Measurements from ENCODE around the gene FEM1B.

The FEM1B gene

DNA sequence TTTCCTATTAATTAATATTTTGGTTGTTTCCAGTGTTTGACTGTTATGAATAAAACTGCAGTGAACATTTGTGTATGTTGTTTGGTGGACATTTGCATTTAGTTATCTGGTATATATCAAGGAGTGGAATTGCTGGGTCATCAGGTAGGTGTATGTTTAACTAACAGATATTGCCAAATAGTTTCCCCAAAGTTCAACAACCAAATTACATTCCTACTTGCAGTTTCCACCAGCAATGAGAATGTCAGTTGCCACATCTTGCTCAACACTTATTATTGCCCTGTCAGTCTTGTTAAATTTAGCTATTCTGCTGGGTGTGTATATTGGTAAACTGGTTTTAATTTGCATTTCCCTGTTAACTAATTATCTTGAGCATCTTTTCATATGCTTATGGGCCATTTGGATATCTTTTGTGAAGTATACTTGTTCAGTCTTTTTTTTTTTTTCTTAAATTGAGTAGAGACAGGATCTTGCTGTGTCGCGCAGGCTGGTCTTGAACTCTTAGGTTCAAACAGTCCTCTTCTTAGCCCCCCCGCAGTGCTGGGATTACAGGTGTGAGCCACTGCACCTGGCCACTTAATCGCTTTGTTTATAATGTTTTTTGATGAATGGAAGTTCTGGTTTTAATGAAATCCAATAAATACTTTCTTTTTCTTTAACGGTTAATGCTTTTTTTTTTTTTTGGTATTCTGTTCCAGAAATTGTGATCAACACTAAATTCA is 7.9 kb downstream of the FEM1B start:
- Histone ChIP-seq H3K36me3 (peaks cover 44 to 89% (median 62%) of the 10 kb centered on the region in 11 experiments), H4K20me1 (peaks cover 78 to 100% (median 99%) of the 10 kb centered on the region in 11 experiments)
- TF ChIP-seq Cebpa-rat (IDR thresholded peaks at IDR 0.05) = no peak

DNA sequence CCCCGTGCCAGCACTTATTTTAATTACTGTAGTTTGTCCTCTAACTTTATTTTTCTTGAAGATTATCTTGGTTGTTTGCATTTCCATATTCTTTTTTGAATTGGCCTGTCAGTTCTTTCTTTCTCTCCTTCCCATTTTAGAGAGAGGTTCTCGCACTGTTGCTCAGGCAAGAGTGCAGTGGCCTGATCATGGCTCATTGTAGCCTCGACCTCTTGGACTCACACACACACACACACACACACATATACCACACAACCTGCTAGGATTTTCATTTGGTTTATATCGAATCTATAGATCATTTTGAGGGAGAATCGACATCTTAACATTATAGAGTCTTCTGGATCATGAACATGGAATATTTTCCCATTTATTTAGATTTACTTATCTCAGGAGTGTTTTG is 8.7 kb downstream of the FEM1B start:
- H3K27me3 ChIP-seq = no peaks in the 10 kb centered on the region
- H3K4me1 ChIP-seq = peaks cover 11 to 87% (median 23%) of the 10 kb centered on the region in 10 experiments
- peak overlapping the region in 3 of 11 experiments; percentile 50 to 75 (median 51); a peak in 4 of 22 replicates for H3K4me2 ChIP-seq
- peaks cover 78 to 100% (median 98%) of the 10 kb centered on the region in 11 experiments for H4K20me1 ChIP-seq
- peaks cover 0 to 20% (median 12%) of the 10 kb centered on the region in 11 experiments; a peak in 19 of 22 replicates for H3K9me3 ChIP-seq (replicated peaks in 1 of 11)
- no peak overlapping the region for H3K27ac ChIP-seq
- H3K9ac ChIP-seq = no peak overlapping the region
- H3K4me3 ChIP-seq = no peak overlapping the region
- peaks cover 51 to 89% (median 70%) of the 10 kb centered on the region in 11 experiments for H3K36me3 ChIP-seq
- no peak for TF ChIP-seq Cebpa-rat (IDR thresholded peaks at IDR 0.05)

More for the DNA sequence above, 7.9 kb downstream of the FEM1B start:
- H3K9ac ChIP-seq = no peak overlapping the region
- peaks cover 19 to 95% (median 31%) of the 10 kb centered on the region in 10 experiments for H3K4me1 ChIP-seq
- peak overlapping the region in 6 of 11 experiments; percentile 4 to 33 (median 26); a peak in 5 of 22 replicates for H3K27ac ChIP-seq
- H3K4me3 ChIP-seq = no peak overlapping the region
- H3K9me3 ChIP-seq (replicated peaks in 1 of 11) = peaks cover 0 to 20% (median 12%) of the 10 kb centered on the region in 11 experiments; a peak in 19 of 22 replicates
- no peaks in the 10 kb centered on the region for H3K27me3 ChIP-seq
- peak overlapping the region in 7 of 11 experiments; percentile 3 to 75 (median 41); a peak in 11 of 22 replicates for H3K4me2 ChIP-seq

DNA sequence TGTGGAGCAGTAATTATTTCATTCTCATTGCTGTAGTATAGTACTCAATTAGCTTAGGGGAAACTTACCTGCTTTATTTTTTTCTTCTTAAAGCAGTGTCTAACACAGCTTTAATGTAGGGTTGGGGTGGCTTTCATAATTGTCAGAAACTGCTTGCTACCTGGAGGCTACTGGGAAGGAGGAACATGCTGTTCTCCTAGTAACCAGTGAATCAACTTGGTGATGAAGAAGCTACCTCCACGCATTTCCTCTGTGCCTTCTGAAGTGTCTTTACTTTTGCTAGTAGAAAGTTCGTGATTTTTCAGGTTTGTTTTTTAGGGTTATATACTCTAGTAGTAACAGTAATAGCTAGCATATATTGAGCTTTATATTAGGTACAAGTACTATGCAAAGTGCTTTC is 11.5 kb downstream of the FEM1B start:
- no peaks in the 10 kb centered on the region for H3K27me3 ChIP-seq
- peaks cover 74 to 100% (median 97%) of the 10 kb centered on the region in 11 experiments for H4K20me1 ChIP-seq
- H3K4me1 ChIP-seq = peaks cover 0 to 82% (median 13%) of the 10 kb centered on the region in 10 experiments; a peak in 13 of 20 replicates
- peaks cover 0 to 12% (median 10%) of the 10 kb centered on the region in 11 experiments; a peak in 19 of 22 replicates for H3K9me3 ChIP-seq (replicated peaks in 1 of 11)
- H3K27ac ChIP-seq = no peak overlapping the region
- no peak overlapping the region for H3K4me3 ChIP-seq
- TF ChIP-seq Cebpa-rat (IDR thresholded peaks at IDR 0.05) = no peak
- peaks cover 66 to 98% (median 85%) of the 10 kb centered on the region in 11 experiments for H3K36me3 ChIP-seq
- peak overlapping the region in 2 of 11 experiments; percentile 25 to 38; a peak in 1 of 22 replicates for H3K4me2 ChIP-seq
- H3K9ac ChIP-seq = 0 out of 22 replicates have a peak overlapping the region, but pooled peaks of 1 of the 11 experiments have one; percentile 15

DNA sequence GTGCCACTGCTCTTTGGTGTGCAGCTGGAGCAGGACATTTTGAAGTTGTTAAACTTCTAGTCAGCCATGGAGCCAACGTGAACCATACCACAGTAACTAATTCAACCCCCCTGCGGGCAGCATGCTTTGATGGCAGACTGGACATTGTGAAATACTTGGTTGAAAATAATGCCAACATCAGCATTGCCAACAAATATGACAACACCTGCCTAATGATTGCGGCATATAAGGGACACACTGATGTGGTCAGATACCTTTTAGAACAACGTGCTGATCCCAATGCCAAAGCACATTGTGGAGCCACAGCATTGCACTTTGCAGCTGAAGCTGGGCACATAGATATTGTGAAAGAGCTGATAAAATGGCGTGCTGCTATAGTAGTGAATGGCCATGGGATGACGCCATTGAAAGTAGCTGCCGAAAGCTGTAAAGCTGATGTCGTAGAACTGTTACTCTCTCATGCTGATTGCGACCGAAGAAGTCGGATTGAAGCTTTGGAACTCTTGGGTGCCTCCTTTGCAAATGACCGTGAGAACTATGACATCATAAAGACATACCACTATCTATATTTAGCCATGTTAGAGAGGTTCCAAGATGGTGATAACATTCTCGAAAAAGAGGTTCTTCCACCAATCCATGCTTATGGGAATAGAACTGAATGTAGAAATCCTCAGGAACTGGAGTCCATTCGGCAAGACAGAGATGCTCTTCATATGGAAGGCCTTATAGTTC is 12.2 kb downstream of the FEM1B start:
- peaks cover 64 to 98% (median 82%) of the 10 kb centered on the region in 11 experiments for H3K36me3 ChIP-seq
- H3K27ac ChIP-seq = no peak overlapping the region
- H3K9me3 ChIP-seq (replicated peaks in 1 of 11) = peaks cover 0 to 5% (median 3%) of the 10 kb centered on the region in 11 experiments; a peak in 19 of 22 replicates
- no peak overlapping the region for H3K4me3 ChIP-seq
- H3K4me1 ChIP-seq = peaks cover 0 to 82% (median 11%) of the 10 kb centered on the region in 10 experiments; a peak in 13 of 20 replicates
- no peak overlapping the region for H3K4me2 ChIP-seq
- H3K9ac ChIP-seq = no peak overlapping the region
- TF ChIP-seq Cebpa-rat (IDR thresholded peaks at IDR 0.05) = peak in 3 of 11 experiments; percentile 21 to 74 (median 25); a peak in 3 of 22 replicates
- H3K27me3 ChIP-seq = no peaks in the 10 kb centered on the region
- H4K20me1 ChIP-seq = peaks cover 71 to 100% (median 99%) of the 10 kb centered on the region in 11 experiments

DNA sequence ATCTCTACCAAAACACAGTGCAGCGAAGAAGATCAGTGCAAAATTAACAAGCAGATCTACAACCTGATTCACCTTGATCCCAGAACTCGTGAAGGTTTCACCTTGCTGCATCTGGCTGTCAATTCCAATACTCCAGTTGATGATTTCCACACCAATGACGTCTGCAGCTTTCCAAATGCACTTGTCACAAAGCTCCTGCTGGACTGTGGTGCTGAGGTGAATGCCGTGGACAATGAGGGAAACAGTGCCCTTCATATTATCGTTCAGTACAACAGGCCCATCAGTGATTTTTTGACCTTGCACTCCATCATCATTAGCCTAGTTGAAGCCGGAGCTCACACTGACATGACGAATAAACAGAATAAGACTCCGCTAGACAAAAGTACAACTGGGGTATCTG is 13.2 kb downstream of the FEM1B start:
- H3K9me3 ChIP-seq (replicated peaks in 1 of 11) = no peaks in the 10 kb centered on the region
- no peak overlapping the region for H3K4me2 ChIP-seq
- H3K27ac ChIP-seq = no peak overlapping the region
- H3K27me3 ChIP-seq = no peaks in the 10 kb centered on the region
- peaks cover 62 to 100% (median 94%) of the 10 kb centered on the region in 11 experiments for H4K20me1 ChIP-seq
- H3K9ac ChIP-seq = no peak overlapping the region
- no peak for TF ChIP-seq Cebpa-rat (IDR thresholded peaks at IDR 0.05)
- H3K4me3 ChIP-seq = no peak overlapping the region
- H3K36me3 ChIP-seq = peaks cover 56 to 95% (median 76%) of the 10 kb centered on the region in 11 experiments
- peaks cover 0 to 82% (median 7%) of the 10 kb centered on the region in 10 experiments; a peak in 10 of 20 replicates for H3K4me1 ChIP-seq

DNA sequence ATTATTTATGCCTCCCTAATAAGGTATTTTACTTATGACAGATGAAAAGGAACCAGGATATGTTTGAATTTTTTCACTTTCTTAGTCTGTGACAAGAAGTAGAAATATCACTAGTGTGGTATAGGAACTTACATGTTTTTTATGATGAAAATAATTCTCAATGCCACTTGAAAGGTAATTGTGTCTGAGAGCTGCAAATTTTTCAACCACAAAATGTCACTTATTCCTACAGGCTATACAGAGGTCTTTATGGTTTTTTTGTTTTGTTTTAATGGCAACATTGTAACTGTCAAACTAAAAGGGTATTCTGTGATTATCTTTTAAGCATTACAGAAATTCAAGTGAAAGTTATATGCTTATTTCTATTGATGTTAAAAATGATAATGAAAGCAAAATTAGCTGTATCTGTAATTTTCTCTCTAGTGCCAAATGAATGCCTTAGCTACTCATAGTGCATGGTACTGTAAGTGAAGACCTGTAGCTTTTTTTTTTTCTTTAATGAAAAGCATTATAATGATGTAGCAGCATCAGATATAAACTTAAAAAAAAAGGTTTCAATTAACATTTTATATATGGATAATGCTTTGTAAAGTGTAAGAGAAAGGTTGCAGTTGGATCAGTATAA is 14.7 kb downstream of the FEM1B start:
- no peak overlapping the region for H3K4me2 ChIP-seq
- H3K27ac ChIP-seq = no peak overlapping the region
- peaks cover 52 to 88% (median 68%) of the 10 kb centered on the region in 11 experiments for H3K36me3 ChIP-seq
- H3K4me1 ChIP-seq = peaks cover 0 to 74% (median 7%) of the 10 kb centered on the region in 10 experiments; a peak in 9 of 20 replicates
- no peak for TF ChIP-seq Cebpa-rat (IDR thresholded peaks at IDR 0.05)
- H3K4me3 ChIP-seq = no peak overlapping the region
- H3K27me3 ChIP-seq = no peaks in the 10 kb centered on the region
- peaks cover 49 to 100% (median 80%) of the 10 kb centered on the region in 11 experiments for H4K20me1 ChIP-seq
- no peaks in the 10 kb centered on the region for H3K9me3 ChIP-seq (replicated peaks in 1 of 11)
- no peak overlapping the region for H3K9ac ChIP-seq

DNA sequence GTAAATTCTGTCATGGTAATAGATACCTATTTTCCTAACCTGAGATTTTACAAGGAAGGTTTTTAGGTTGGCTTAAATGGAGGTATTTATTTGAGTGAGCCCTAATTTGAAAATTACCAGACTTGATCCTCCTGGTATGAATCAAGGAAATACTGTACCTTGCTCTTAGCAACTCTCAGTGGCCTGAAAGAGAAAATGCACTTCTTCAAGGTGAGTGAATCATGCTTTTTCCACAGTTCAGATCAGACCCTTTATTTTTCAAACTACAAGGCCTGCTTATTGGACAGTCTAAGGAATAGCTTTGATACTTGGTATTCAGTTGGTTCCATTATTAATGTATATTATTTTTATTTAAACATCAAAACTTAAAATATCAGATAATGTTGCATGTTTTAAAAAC is 15.4 kb downstream of the FEM1B start:
- Histone ChIP-seq H3K4me3 (no peak overlapping the region), H4K20me1 (peaks cover 42 to 99% (median 73%) of the 10 kb centered on the region in 11 experiments), H3K27ac (no peak overlapping the region), H3K4me2 (no peak overlapping the region), H3K9me3 (replicated peaks in 1 of 11) (no peaks in the 10 kb centered on the region), H3K9ac (no peak overlapping the region), H3K27me3 (no peaks in the 10 kb centered on the region), H3K4me1 (peaks cover 3 to 71% (median 7%) of the 10 kb centered on the region in 10 experiments; a peak in 17 of 20 replicates), H3K36me3 (peaks cover 47 to 81% (median 62%) of the 10 kb centered on the region in 11 experiments)
- no peak for TF ChIP-seq Cebpa-rat (IDR thresholded peaks at IDR 0.05)

DNA sequence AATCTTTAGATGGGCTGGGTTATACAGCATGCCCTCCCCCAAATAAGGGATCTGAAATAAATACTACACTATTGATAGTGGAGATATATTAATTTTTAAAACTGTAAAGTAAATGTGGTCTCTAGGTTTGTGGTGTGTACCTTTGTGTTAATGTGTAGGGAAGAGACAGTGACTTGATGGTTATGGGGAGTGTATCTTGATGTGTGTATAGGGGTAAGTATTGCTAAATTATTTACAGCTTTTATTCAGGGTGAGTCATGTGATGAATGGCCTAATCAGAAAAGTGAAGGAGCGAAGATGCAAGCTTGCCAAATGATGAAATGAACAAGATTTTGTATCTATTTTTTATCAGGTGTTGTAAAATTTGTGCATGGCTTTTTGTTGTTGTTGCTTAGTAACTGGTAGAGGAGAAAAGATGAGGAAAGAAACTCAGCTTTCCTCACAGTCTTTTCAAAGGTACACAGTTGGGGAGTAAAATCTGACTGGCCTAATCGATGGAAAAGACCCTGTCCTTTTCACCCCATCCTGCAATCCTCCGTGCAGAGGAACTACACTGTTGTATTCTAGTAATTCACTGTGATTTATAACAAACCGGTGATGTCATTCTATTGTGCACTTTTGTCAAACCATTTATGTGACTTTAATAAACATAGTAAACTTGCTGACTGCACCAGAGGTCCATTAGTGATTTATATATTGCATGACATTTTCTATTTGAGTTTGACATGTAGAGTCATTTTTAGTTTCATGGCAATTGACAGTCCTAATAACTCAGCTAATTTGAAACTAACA is 17.7 kb downstream of the FEM1B start:
- H3K4me2 ChIP-seq = peak overlapping the region in 2 of 11 experiments; percentile 44 to 46; a peak in 3 of 22 replicates
- peaks cover 30 to 59% (median 45%) of the 10 kb centered on the region in 11 experiments for H3K36me3 ChIP-seq

More for the DNA sequence above, 17.7 kb downstream of the FEM1B start:
- H3K27ac ChIP-seq = no peak overlapping the region
- no peaks in the 10 kb centered on the region for H3K9me3 ChIP-seq (replicated peaks in 1 of 11)
- no peak for TF ChIP-seq Cebpa-rat (IDR thresholded peaks at IDR 0.05)
- H3K4me3 ChIP-seq = no peak overlapping the region
- 0 out of 22 replicates have a peak overlapping the region, but pooled peaks of 1 of the 11 experiments have one; percentile 2 for H3K9ac ChIP-seq
- H4K20me1 ChIP-seq = peaks cover 21 to 92% (median 50%) of the 10 kb centered on the region in 11 experiments
- no peaks in the 10 kb centered on the region for H3K27me3 ChIP-seq
- H3K4me1 ChIP-seq = peaks cover 22 to 74% (median 26%) of the 10 kb centered on the region in 10 experiments

All from BLaER1 treated with 17β-estradiol and CSF1 and Interleukin-3, amounts not matched to agents 10 nM and 100 nM (cell line).